ENCODE data around the gene ZRSR2.

DNA sequence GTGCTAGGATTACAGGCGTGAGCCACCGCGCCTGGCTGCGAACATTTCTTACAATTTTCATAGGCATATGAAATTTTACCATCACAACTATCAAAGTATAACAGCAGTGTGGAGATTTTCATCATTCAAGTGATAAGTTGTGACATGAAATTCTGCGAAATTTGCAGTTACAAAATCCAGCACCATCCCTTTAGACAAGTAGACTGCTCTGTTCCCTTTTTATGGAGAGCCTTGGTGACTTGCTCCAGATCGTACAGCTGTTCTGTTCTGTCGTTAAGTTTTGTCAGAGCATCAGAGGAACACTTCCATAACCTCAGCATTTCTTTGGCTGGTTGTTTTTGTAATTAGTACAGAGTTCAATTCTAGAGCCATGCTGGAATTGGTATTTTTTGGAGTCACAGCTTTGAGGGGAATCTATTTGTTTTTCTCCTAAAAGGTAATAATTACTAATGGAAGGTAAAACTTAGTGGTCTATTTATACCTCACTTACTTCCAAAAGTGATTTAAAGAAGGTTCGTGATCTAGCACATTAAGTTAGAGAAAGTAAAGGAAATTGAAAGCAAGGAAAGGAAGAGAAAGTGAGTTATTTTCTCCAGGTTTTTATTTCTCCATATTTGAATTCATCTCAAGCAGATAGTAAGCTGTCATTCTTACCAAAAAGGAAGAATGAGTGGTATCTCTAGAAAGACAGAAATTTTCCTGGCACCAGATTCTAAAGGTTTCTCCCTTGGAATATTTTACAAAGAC, 22.1 kb downstream of the ZRSR2 start:
- TF ChIP-seq CHD2 (IDR thresholded peaks at IDR 0.05; ENCODE audit: low read length, partially characterized antibody) (no peak), SREBF2 (IDR thresholded peaks at IDR 0.05) (no peak)
- TF ChIP-seq, protein P1, sequence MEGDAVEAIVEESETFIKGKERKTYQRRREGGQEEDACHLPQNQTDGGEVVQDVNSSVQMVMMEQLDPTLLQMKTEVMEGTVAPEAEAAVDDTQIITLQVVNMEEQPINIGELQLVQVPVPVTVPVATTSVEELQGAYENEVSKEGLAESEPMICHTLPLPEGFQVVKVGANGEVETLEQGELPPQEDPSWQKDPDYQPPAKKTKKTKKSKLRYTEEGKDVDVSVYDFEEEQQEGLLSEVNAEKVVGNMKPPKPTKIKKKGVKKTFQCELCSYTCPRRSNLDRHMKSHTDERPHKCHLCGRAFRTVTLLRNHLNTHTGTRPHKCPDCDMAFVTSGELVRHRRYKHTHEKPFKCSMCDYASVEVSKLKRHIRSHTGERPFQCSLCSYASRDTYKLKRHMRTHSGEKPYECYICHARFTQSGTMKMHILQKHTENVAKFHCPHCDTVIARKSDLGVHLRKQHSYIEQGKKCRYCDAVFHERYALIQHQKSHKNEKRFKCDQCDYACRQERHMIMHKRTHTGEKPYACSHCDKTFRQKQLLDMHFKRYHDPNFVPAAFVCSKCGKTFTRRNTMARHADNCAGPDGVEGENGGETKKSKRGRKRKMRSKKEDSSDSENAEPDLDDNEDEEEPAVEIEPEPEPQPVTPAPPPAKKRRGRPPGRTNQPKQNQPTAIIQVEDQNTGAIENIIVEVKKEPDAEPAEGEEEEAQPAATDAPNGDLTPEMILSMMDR (IDR thresholded peaks at IDR 0.05): no peak
